Measurements from ENCODE around the gene RERE. TPM values are rescaled to one million over a fixed set of nuclear protein-coding genes. Genes with fewer than 3 reads are reported as not detected.
A peak's percentile ranks its signal among the peaks of the same experiment; 100 is the strongest.

The RERE gene
- total RNA-seq, 2 donors from 2014 or later = 144 to 174 TPM

GRCh38 chr1:8571200-8571984 is 246.0 kb downstream of the RERE start:
- TF ChIP-seq CTCF (IDR thresholded peaks at IDR 0.05) = peak; percentile 61
- ATAC-seq (ENCODE audit: insufficient number of reproducible peaks, low FRiP score, low read depth) (no peak), DNase-seq (ENCODE audit: low spot score) (no peak)
- Histone ChIP-seq H3K27me3 (replicated peaks; ENCODE audit: insufficient read depth) (no peaks in the 10 kb centered on the region), H3K4me3 (peak overlapping the region; percentile 50), H3K36me3 (no peaks in the 10 kb centered on the region), H3K9me3 (no peaks in the 10 kb centered on the region), H3K4me1 (ENCODE audit: control insufficient read depth in 1 of 2, low read depth in 2 of 2) (peaks cover 12 to 31% of the 10 kb centered on the region in 2 donors), H3K27ac (peak overlapping the region; percentile 60 to 69)

- no peak for TF ChIP-seq CTCF (IDR thresholded peaks at IDR 0.05)
- H3K27ac ChIP-seq = peak overlapping the region; percentile 60 to 69
- no peaks in the 10 kb centered on the region for H3K36me3 ChIP-seq
- no peak for ATAC-seq (ENCODE audit: insufficient number of reproducible peaks, low FRiP score, low read depth)
- H3K4me1 ChIP-seq (ENCODE audit: control insufficient read depth in 1 of 2, low read depth in 2 of 2) = peaks cover 12 to 31% of the 10 kb centered on the region in 2 donors
- no peaks in the 10 kb centered on the region for H3K27me3 ChIP-seq (replicated peaks; ENCODE audit: insufficient read depth)
- H3K4me3 ChIP-seq = no peak overlapping the region
- DNase-seq (ENCODE audit: low spot score) = no peak
- no peaks in the 10 kb centered on the region for H3K9me3 ChIP-seq
Observed at GRCh38 chr1:8570465-8570864, 247.0 kb downstream of the RERE start.

GRCh38 chr1:8569242-8569641 is 248.2 kb downstream of the RERE start:
- ATAC-seq (ENCODE audit: insufficient number of reproducible peaks, low FRiP score, low read depth) = no peak
- no peak for TF ChIP-seq CTCF (IDR thresholded peaks at IDR 0.05)
- Histone ChIP-seq H3K4me1 (ENCODE audit: control insufficient read depth in 1 of 2, low read depth in 2 of 2) (peaks cover 12 to 31% of the 10 kb centered on the region in 2 donors), H3K27me3 (replicated peaks; ENCODE audit: insufficient read depth) (no peaks in the 10 kb centered on the region), H3K27ac (no peak overlapping the region), H3K4me3 (no peak overlapping the region), H3K9me3 (no peaks in the 10 kb centered on the region), H3K36me3 (no peaks in the 10 kb centered on the region)
- no peak for DNase-seq (ENCODE audit: low spot score)

GRCh38 chr1:8568837-8569236 is 248.6 kb downstream of the RERE start:
- Histone ChIP-seq H3K27me3 (replicated peaks; ENCODE audit: insufficient read depth) (no peaks in the 10 kb centered on the region), H3K9me3 (no peaks in the 10 kb centered on the region), H3K4me3 (no peak overlapping the region), H3K4me1 (ENCODE audit: control insufficient read depth in 1 of 2, low read depth in 2 of 2) (peaks cover 12 to 32% of the 10 kb centered on the region in 2 donors), H3K27ac (no peak overlapping the region), H3K36me3 (no peaks in the 10 kb centered on the region)
- DNase-seq (ENCODE audit: low spot score) = no peak
- TF ChIP-seq CTCF (IDR thresholded peaks at IDR 0.05) = no peak
- no peak for ATAC-seq (ENCODE audit: insufficient number of reproducible peaks, low FRiP score, low read depth)

- DNase-seq (ENCODE audit: low spot score) (no peak), ATAC-seq (ENCODE audit: insufficient number of reproducible peaks, low FRiP score, low read depth) (no peak)
- no peak for TF ChIP-seq CTCF (IDR thresholded peaks at IDR 0.05)
- no peaks in the 10 kb centered on the region for H3K9me3 ChIP-seq
- no peak overlapping the region for H3K27ac ChIP-seq
- H3K4me1 ChIP-seq (ENCODE audit: control insufficient read depth in 1 of 2, low read depth in 2 of 2) = peaks cover 10 to 35% of the 10 kb centered on the region in 2 donors
- no peaks in the 10 kb centered on the region for H3K27me3 ChIP-seq (replicated peaks; ENCODE audit: insufficient read depth)
- H3K4me3 ChIP-seq = no peak overlapping the region
- no peaks in the 10 kb centered on the region for H3K36me3 ChIP-seq
Observed at GRCh38 chr1:8567146-8567545, 250.3 kb downstream of the RERE start.
